Endothelial cell of umbilical vein (primary cell): ENCODE measurements around the gene DVL1. TPM values are rescaled to one million over a fixed set of nuclear protein-coding genes. Genes with fewer than 3 reads are reported as not detected.

Experiments
- BruUV-seq: library from RNA; stranded (reverse); fragments of 400-500 nt; replicated peaks from 2 replicates; lab custom pipeline; 2021; lab: Mats Ljungman, UMichigan
- CTCF ChIA-PET: fragments of 300-600, 350-600 bp; sonication (Branson Sonifier 250); formaldehyde crosslinking; loops from one replicate; lab custom pipeline; 2021; ENCODE audit warnings: antibody characterized with exemption, inconsistent platforms; lab: Charles Lee
- POLR2A ChIA-PET: fragments of 300-600, 350-600 bp; sonication (Branson Sonifier 250); formaldehyde crosslinking; loops from one replicate; lab custom pipeline; 2021; ENCODE audit warnings: antibody characterized with exemption, inconsistent platforms; lab: Charles Lee
- DNase-seq: peaks from one replicate; pipeline ENCODE4 v3.0.0-alpha.2; 2011; ENCODE audit warnings: low read depth, low spot score
- FAIRE-seq: peaks from 2 replicates; lab custom pipeline; 2011; peaks lifted over from hg19 to GRCh38; lab: Jason Lieb, UNC
- H2AFZ ChIP-seq: 2 replicates; pipeline ENCODE4 v1.6.0; 2012; ENCODE audit warnings: low read depth, low read length, control low read depth, inconsistent platforms
- H3K27ac ChIP-seq: 2 replicates; pipeline ENCODE4 v1.5.1; 2011; ENCODE audit warnings: low read depth, mild to moderate bottlenecking, control low read depth, low read length, moderate library complexity; ENCODE audit not compliant: insufficient read depth
- H3K27me3 ChIP-seq, 2 experiments: 2 replicates each; pipeline versions ENCODE4 v1.6.0 to v1.6.1; 2011; ENCODE audit warnings: low read length in 2 of 2, mixed read lengths in 1 of 2; ENCODE audit not compliant: control insufficient read depth in 2 of 2, insufficient read depth in 2 of 2
- H3K36me3 ChIP-seq, 2 experiments: 2 replicates in 1 of 2; 3 replicates in 1 of 2; pipeline ENCODE4 v1.5.1; 2011; ENCODE audit warnings: low read length in 2 of 2, mild to moderate bottlenecking in 1 of 2, moderate library complexity in 1 of 2; ENCODE audit not compliant: control insufficient read depth in 2 of 2, insufficient read depth in 2 of 2; ENCODE audit errors: extremely low read depth in 1 of 2
- H3K4me1 ChIP-seq: 3 replicates; pipeline ENCODE4 v1.5.1; 2011; ENCODE audit warnings: mild to moderate bottlenecking, low read length; ENCODE audit not compliant: control insufficient read depth, insufficient read depth; ENCODE audit errors: extremely low read depth
- H3K4me2 ChIP-seq: 2 replicates; pipeline ENCODE4 v1.6.1; 2011; ENCODE audit warnings: low read length, control low read depth, mixed read lengths; ENCODE audit not compliant: insufficient read depth
- H3K4me3 ChIP-seq, 3 experiments: fragments of 200-600 bp in 1 of 3; sonication (generic), shearing (Covaris generic) in 1 of 3; replicated peaks in 1 of 3; 2 replicates each; pipeline ENCODE4 v1.5.1; 2011 to 2016; ENCODE audit warnings: control low read depth in 3 of 3, low read length in 3 of 3, mild to moderate bottlenecking in 2 of 3, inconsistent platforms in 1 of 3, low read depth in 1 of 3, moderate library complexity in 1 of 3; ENCODE audit not compliant: insufficient read depth in 1 of 3
- H3K79me2 ChIP-seq: 2 replicates; pipeline ENCODE4 v1.6.0; 2012; ENCODE audit warnings: low read length, inconsistent platforms; ENCODE audit not compliant: control insufficient read depth, insufficient read depth
- H3K9ac ChIP-seq: replicated peaks from 2 replicates; pipeline ENCODE3; 2011; ENCODE audit warnings: low read length, control low read depth; ENCODE audit not compliant: insufficient read depth; ENCODE audit errors: extremely low read depth
- H3K9me1 ChIP-seq: replicated peaks from 3 replicates; pipeline ENCODE4 v1.6.0; 2011; ENCODE audit warnings: mild to moderate bottlenecking, low read length; ENCODE audit not compliant: control insufficient read depth, insufficient read depth; ENCODE audit errors: extremely low read depth
- H3K9me3 ChIP-seq: replicated peaks from 2 replicates; pipeline ENCODE4 v1.5.1; 2012; ENCODE audit warnings: low read length, inconsistent platforms; ENCODE audit not compliant: control insufficient read depth, insufficient read depth
- H4K20me1 ChIP-seq: replicated peaks from 2 replicates; pipeline ENCODE3; 2011; ENCODE audit warnings: mild to moderate bottlenecking, low read length; ENCODE audit not compliant: control insufficient read depth, insufficient read depth; ENCODE audit errors: extremely low read depth
- EZH2 ChIP-seq: IDR thresholded peaks from 2 replicates; pipeline ENCODE4 v1.6.1; 2012; ENCODE audit warnings: borderline replicate concordance, low read depth, mild to moderate bottlenecking, moderate library complexity, low read length, inconsistent platforms; ENCODE audit not compliant: severe bottlenecking
- FOS ChIP-seq: IDR thresholded peaks from 2 replicates; pipeline ENCODE4 v1.6.1; 2011; ENCODE audit warnings: mild to moderate bottlenecking, low read length, moderate library complexity, borderline replicate concordance; ENCODE audit not compliant: insufficient read depth
- GATA2 ChIP-seq: IDR thresholded peaks from 2 replicates; pipeline ENCODE4 v1.7.0; 2011; ENCODE audit warnings: low read depth, mild to moderate bottlenecking, moderate library complexity, mixed read lengths, low read length; ENCODE audit not compliant: insufficient read length, insufficient read depth
- JUN ChIP-seq: IDR thresholded peaks from 2 replicates; pipeline ENCODE4 v1.6.1; 2011; ENCODE audit warnings: borderline replicate concordance, low read depth; ENCODE audit not compliant: insufficient read length, insufficient read depth
- MAX ChIP-seq: IDR thresholded peaks from 2 replicates; pipeline ENCODE4 v1.6.1; 2011; ENCODE audit not compliant: insufficient read depth, insufficient read length
- MYC ChIP-seq: IDR thresholded peaks from one replicate; pipeline ENCODE4 v1.6.1; 2011; ENCODE audit warnings: mild to moderate bottlenecking, low read depth, low read length
- POLR2A ChIP-seq: IDR thresholded peaks from 2 replicates; pipeline ENCODE4 v1.6.1; 2012; ENCODE audit warnings: low read depth, mild to moderate bottlenecking, control low read depth, low read length
- POLR2AphosphoS5 ChIP-seq: IDR thresholded peaks from 2 replicates; pipeline ENCODE4 v1.6.1; 2012; ENCODE audit warnings: low read depth, mild to moderate bottlenecking, control low read depth, low read length, moderate library complexity; ENCODE audit not compliant: insufficient read depth
- dilution Hi-C: fragments of 300-500 bp; cut with MboI; formaldehyde crosslinking; loops from one replicate; pipeline ENCODE4 v1.15.0; 2019; ENCODE audit warnings: low sequenced_read_pairs; ENCODE audit not compliant: extremely low pct_ligation_motif_present
- intact Hi-C: fragments of 100-400 bp; cut with micrococcal nuclease; formaldehyde crosslinking; loops from one replicate; pipeline ENCODE4 v1.10.0; 2022
- polyA plus RNA-seq, 4 experiments: library from polyadenylated mRNA; depleted of rRNA in 3 of 4; stranded (reverse) in 3 of 4; unstranded in 1 of 4; fragments of >200 nt; gene quantifications; 2 replicates each; pipeline versions ENCODE4 v1.2.1 to v1.2.3, GENCODE V29; 2011 to 2012; ENCODE audit warnings: missing spikeins in 1 of 4
- total RNA-seq: library from RNA; stranded (reverse); gene quantifications from 2 replicates; pipeline ENCODE4 v1.2.3, GENCODE V29; 2021
- TF ChIP-seq, protein P1 (sequence below), 2 donors: IDR thresholded peaks; 1 replicate in 1 of 2; 2 replicates in 1 of 2; pipeline ENCODE4 v1.5.1; 2011; ENCODE audit warnings: low read length in 2 of 2, mild to moderate bottlenecking in 2 of 2, moderate library complexity in 2 of 2, control low read depth in 1 of 2, inconsistent platforms in 1 of 2, low read depth in 1 of 2; ENCODE audit not compliant: insufficient read depth in 1 of 2; ENCODE audit errors: extremely low read depth in 1 of 2

DVL1 gene
- total and polyA plus RNA-seq, 2 donors (not counting 3 experiments of a cell fraction or from before 2014, with no cell fraction given), result 26.8 to 36.5 TPM

DNA sequence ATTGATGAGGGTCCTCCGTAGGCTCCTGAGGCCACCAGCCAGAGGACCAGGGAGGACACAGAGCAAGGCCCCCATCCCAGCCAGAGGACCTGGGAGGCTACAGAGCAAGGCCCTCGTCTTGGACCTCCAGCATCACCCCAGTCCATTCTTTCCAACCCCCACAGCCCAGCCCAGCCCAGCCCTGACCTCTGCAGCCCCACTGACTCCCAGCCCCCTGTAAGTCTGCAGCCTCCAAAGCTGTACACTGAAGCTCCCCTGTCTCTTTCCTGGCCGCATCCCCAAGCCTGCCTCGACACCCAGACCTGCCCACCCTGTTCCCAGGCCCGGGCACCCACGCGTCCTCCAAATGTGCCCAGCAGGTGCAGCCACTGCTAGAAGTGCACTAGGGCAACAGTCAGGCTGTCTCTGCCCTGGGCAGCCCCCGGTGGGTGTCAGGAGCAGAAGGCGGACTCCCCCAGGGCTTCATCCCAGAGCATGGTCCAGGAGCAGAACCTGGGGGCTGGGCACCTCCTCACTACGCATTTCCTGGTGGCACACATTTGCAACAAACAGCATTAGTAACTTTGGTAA is 2.1 kb downstream of the DVL1 start:
- no peaks in the 10 kb centered on the region for H4K20me1 ChIP-seq
- CTCF ChIA-PET, result interaction anchor here (1.0 to 2.0 kb wide), 5 partner anchors 11 to 224 kb away, joined by 3 to 6 read pairs (median 4); no protein-coding TSS in a partner anchor
- H3K9ac ChIP-seq, result no peak overlapping the region
- H3K9me1 ChIP-seq, result no peaks in the 10 kb centered on the region
- no peaks in the 10 kb centered on the region for H3K9me3 ChIP-seq
- intact Hi-C loops, result no loop called here
- FAIRE-seq (no peak), DNase-seq (no peak)
- H3K4me2 ChIP-seq, result peak overlapping the region; percentile 78
- TF ChIP-seq JUN (no peak), GATA2 (no peak), EZH2 (no peak), FOS (no peak), MYC (no peak), POLR2AphosphoS5 (no peak), POLR2A (no peak), MAX (no peak)
- TF ChIP-seq, protein P1, sequence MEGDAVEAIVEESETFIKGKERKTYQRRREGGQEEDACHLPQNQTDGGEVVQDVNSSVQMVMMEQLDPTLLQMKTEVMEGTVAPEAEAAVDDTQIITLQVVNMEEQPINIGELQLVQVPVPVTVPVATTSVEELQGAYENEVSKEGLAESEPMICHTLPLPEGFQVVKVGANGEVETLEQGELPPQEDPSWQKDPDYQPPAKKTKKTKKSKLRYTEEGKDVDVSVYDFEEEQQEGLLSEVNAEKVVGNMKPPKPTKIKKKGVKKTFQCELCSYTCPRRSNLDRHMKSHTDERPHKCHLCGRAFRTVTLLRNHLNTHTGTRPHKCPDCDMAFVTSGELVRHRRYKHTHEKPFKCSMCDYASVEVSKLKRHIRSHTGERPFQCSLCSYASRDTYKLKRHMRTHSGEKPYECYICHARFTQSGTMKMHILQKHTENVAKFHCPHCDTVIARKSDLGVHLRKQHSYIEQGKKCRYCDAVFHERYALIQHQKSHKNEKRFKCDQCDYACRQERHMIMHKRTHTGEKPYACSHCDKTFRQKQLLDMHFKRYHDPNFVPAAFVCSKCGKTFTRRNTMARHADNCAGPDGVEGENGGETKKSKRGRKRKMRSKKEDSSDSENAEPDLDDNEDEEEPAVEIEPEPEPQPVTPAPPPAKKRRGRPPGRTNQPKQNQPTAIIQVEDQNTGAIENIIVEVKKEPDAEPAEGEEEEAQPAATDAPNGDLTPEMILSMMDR (IDR thresholded peaks at IDR 0.05; ENCODE audit: extremely low read depth in 1 of 2, insufficient read depth in 1 of 2, low read depth in 1 of 2, low read length in 2 of 2), result no peak
- peaks cover 10% of the 10 kb centered on the region for H3K4me1 ChIP-seq
- H3K27me3 ChIP-seq, result no peaks in the 10 kb centered on the region
- H3K4me3 ChIP-seq, result no peak overlapping the region
- POLR2A ChIA-PET, result no interaction called here
- peaks cover 33% of the 10 kb centered on the region for H3K79me2 ChIP-seq
- no peak overlapping the region for H2AFZ ChIP-seq
- no TSS peak for BruUV-seq
- dilution Hi-C loops, result no loop called here
- no peaks in the 10 kb centered on the region for H3K36me3 ChIP-seq
- H3K27ac ChIP-seq, result no peak overlapping the region
